Activated naive CD4-positive, alpha-beta T cell treated with anti-CD3 and anti-CD28 coated beads, Interleukin-2, amount 50 U/mL, for 24 hours (primary cell): ENCODE results near the gene LHPP.

ENCODE experiments used
- H3K27ac Mint-ChIP-seq: one replicate; pipeline ENCODE4 v1.8.0; 2021; ENCODE audit warnings: mild to moderate bottlenecking, mixed read lengths
- H3K27me3 Mint-ChIP-seq: one replicate; pipeline ENCODE4 v1.8.0; 2021; ENCODE audit warnings: mixed read lengths
- H3K36me3 Mint-ChIP-seq: one replicate; pipeline ENCODE4 v1.8.0; 2021; ENCODE audit warnings: mixed read lengths
- H3K4me1 Mint-ChIP-seq: one replicate; pipeline ENCODE4 v1.8.0; 2021; ENCODE audit warnings: mixed read lengths
- H3K4me3 Mint-ChIP-seq: one replicate; pipeline ENCODE4 v1.8.0; 2021; ENCODE audit warnings: mild to moderate bottlenecking, mixed read lengths
- H3K9me3 Mint-ChIP-seq: one replicate; pipeline ENCODE4 v1.8.0; 2021; ENCODE audit warnings: mixed read lengths

The LHPP gene

DNA sequence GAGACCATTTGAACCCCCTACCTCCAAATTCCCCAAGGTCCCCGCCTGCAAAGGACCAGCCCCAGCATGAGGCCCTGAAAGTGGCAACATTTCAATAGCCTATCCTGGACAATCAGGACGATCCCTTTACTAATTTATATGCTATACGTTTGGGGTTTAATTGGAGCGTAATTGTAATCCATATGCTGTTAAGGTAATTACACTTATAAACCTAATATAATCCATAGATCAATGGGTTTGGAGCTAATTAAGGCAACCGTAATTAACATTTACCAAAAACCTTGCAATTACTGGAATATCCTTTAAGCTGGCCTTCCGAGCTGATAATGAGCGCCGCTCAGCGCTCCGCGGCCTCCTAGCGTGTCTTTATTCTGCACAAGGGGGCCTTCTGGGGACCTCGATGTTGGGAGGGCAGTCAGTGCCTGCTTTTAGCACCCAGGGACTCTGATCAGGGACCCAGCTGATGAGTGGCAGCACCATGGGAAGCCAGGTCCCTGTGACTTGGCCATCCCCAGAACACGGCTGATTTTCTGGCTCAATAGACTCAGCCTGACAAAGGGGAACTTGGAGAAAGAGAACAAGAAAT, 91.2 kb downstream of the LHPP start:
- H3K27me3 Mint-ChIP-seq = no peaks in the 10 kb centered on the region
- H3K4me1 Mint-ChIP-seq = no peaks in the 10 kb centered on the region
- no peaks in the 10 kb centered on the region for H3K9me3 Mint-ChIP-seq
- H3K4me3 Mint-ChIP-seq = no peak overlapping the region
- peaks cover 1% of the 10 kb centered on the region for H3K36me3 Mint-ChIP-seq
- H3K27ac Mint-ChIP-seq = no peak overlapping the region

DNA sequence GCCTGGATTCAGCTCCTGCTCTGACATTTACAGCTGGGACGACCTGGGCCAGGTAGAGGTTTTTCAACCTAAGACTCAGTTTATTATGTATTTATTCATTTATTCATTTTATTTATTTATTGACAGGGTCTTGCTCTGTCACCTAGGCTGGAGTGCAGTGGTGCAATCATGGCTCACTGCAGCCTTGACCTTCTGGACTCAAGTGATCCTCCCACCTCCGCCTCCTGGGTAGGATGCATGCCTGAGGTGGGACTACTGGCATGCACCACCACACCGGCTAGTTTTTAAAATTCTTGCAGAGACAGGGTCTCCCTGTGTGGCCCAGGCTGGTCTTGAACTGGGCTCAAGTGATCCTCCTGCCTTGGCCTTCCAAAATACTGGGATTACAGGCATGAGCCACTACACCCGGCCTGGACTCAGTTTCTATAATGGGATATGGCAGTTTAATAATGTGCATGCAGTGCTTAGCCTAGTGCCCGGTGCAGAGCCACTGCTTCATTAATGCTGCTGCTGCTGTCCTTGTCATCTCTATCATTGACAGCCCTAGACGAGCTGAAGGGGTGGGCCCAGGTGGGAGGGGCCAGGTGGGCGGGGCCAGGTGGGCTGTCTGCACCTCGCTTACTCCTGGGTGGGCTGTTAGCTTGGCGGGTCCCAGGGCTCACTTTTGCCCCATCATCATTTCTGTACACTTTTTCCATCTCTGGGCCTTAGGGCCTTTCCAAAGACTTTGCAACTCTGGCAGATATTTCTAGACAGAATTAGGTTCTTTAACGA, 92.6 kb downstream of the LHPP start:
- Mint-ChIP-seq H3K4me1 (no peaks in the 10 kb centered on the region), H3K36me3 (peaks cover 1% of the 10 kb centered on the region), H3K9me3 (no peaks in the 10 kb centered on the region), H3K27ac (no peak overlapping the region), H3K27me3 (no peaks in the 10 kb centered on the region), H3K4me3 (no peak overlapping the region)

DNA sequence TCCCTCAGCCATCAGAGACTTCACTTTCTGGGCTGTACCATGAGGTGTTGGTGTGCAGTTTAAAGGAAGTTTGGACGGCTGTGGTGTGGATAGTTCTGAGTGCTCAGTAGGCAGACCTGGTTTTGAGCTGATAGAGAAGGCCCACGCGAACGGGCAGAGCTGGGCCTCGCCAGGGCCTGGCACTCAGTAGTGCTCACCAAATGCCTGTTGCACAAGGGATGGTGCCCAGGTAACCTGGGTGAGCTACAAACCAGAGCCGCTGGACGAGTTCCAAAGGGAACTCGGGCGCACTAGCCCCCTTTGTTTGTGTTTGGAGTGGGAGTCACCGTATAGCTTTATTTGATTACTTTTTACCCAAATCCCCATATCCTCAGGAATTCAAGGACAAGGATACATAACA, 95.5 kb downstream of the LHPP start:
- Mint-ChIP-seq H3K36me3 (peaks cover 8% of the 10 kb centered on the region), H3K27ac (no peak overlapping the region), H3K9me3 (no peaks in the 10 kb centered on the region), H3K4me3 (no peak overlapping the region), H3K27me3 (no peaks in the 10 kb centered on the region), H3K4me1 (no peaks in the 10 kb centered on the region)

DNA sequence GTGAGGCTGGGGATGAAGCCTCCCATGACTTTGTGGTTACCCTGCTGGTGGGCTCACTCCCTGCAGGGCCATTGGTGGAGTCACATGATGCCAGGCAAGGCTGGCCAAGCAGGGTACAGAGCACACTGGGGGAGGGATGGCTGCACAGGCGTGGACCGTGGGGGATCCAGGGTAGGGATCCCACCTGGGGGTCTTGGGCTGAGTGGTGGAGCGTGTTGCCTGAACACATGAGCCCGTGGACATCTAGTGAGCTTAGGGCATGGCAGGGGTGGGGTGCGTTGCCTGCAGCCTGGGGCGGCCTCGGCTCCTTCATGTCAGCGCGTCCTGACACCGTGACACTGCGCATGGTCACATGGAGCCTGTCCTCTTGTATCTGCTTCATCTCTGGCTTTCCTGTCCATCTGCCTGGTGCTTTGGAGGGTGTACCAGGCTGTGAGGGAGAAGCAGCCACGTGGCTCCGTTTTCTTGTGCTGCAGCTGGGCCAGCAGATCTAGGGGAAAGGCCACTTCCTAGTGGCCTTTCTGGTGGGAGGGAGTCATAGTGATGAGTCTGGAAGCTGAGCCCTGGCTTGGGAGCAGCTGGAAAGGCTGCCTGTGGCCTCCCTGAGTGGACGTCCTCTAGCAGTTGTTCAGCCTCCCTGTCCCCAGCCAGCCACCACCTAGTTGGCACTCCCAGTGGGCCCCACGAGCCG, 96.2 kb downstream of the LHPP start:
- Mint-ChIP-seq H3K27me3 (no peaks in the 10 kb centered on the region), H3K4me3 (no peak overlapping the region), H3K36me3 (peaks cover 8% of the 10 kb centered on the region), H3K27ac (no peak overlapping the region), H3K4me1 (no peaks in the 10 kb centered on the region), H3K9me3 (no peaks in the 10 kb centered on the region)

DNA sequence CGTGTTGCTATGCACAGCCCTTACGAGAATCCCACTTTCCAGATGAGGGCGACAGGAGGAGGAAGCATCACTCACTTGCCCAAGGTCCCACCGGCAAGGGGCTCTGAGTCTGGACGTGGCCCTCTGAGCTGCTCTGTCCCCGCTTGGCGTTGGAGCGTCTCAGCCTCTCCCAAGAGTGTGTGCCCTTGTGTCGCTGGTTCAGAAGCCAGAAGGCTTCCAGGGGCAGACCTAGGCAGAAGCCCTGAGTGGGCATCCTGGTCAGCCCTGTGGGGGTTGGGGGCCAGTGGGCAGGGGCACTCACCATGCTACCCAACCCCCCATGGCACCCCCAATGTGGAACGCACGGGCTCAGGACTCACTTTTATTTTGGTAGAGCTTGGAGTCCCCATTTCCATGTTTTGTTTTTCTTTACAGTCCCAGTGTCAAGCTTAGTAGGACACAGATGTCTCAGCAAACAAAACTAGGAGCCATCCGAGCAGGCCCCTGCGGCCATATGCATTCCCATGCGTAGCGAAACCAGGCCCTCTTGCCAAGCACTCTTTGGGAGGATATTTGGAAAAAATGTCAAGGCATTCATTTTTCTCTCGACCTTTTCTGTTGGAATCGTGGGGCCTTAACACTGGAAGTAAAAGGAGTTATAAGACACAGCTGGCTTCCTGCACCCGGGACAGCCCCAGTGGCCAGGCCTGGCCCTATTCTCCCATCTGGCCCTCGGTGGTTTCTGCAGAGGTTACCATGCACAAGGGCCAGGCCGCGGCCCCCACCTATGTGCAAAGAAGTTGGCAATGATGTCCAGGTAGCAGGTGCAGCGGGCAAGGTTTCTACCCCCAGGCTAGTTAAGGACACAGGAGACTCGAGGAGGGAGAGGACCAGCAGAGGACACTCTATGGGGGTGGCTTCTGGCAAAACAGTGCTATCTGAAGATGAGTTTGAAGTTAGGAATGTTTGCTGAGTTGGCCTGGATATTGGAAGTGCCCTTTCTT, 97.0 kb downstream of the LHPP start:
- Mint-ChIP-seq H3K27ac (no peak overlapping the region), H3K27me3 (no peaks in the 10 kb centered on the region), H3K4me3 (no peak overlapping the region), H3K36me3 (peaks cover 8% of the 10 kb centered on the region), H3K4me1 (no peaks in the 10 kb centered on the region), H3K9me3 (no peaks in the 10 kb centered on the region)

DNA sequence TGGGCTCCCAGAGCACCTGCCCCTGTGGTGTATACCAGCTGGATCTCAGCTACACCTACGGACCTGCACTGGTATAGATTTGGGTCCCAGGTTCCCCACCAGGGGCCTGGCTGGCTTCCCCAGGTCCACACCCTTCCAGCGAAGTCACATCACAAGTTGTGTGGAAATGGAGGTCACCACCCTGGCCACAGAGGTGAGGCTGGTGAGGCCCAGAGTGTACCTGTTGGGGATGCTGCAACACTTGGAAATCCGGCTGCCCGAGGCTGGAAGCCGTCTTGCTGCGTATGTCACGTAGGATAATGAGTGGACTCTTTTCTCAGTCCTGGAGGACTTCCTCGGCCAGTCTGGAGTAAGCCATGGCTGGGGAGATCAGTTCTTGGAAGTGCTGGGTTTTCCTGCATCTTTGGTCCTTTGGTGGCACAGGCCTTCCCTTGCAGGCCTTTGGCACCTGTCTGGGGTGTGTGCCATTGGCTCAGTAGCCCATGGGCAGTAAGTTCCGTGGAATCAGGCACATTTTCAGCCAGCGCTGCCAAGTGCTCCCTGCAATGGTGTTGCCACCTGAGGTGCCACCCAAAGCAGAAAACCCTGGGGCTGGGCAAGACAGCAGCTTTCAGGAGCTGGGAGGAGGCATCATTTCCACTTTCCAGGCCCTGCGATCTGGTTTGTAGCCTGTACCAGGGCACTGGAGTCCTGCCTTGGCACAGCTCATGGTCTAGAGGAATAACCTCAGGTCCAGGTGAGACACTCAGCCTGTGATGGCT, 97.9 kb downstream of the LHPP start:
- Mint-ChIP-seq H3K9me3 (no peaks in the 10 kb centered on the region), H3K27ac (no peak overlapping the region), H3K4me1 (no peaks in the 10 kb centered on the region), H3K4me3 (no peak overlapping the region), H3K27me3 (no peaks in the 10 kb centered on the region), H3K36me3 (peaks cover 8% of the 10 kb centered on the region)

DNA sequence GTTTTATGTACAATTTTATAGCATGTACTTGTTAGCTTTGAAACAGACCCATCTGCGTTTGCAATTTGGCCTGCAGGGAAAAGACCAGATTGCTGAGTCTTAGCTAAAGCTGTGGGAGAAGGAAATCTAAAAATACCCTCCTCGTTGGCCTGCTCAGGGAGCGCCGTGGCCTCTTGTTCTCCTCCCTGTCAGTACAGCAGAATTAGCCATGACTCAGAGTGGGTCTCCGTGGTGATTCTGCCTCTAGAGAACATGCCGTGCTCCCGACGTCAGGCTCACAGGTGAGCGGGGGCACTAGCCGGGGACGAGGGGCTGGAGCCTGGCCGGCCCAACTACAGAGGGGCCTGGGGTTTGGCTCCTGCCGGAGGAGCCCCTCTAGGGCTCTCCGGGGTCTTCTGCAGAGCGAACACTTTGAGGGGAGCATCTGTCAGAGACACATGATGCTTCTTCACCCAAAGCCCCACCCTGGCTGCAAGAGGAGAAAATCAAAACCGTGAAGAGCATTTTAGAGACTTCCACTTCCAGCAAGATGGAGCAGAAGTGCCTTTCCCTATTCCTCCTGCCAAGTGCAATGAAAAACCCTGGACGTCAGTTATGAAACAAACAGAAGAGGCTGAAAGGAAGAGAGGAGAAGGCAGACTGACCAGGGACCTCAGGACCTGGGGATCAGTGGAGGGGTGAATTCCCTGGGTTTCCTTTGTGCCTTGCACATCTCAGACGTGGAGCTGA, 98.9 kb downstream of the LHPP start:
- no peaks in the 10 kb centered on the region for H3K9me3 Mint-ChIP-seq
- H3K4me3 Mint-ChIP-seq = no peak overlapping the region
- H3K27ac Mint-ChIP-seq = no peak overlapping the region
- H3K4me1 Mint-ChIP-seq = no peaks in the 10 kb centered on the region
- H3K36me3 Mint-ChIP-seq = peaks cover 8% of the 10 kb centered on the region
- H3K27me3 Mint-ChIP-seq = no peaks in the 10 kb centered on the region

DNA sequence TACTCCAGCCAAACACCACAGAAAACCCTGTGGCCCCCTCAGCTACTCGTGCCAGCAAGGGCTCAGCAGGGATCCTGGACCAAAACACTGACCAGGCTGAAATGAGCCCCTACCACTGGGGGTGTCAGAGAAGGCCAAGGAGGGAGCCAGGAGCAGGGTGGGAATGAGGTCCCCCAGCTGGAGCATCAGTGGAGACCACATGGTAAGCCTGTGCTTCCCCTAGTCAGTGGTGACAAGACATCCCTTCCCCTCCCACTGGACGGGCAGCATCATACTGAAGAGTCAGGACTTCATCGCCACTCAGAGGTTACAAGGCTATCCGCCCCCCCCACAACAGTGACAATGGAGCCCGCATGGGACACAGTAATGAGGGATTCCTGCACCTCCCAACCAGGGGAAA, 99.6 kb downstream of the LHPP start:
- Mint-ChIP-seq H3K4me3 (no peak overlapping the region), H3K27ac (no peak overlapping the region), H3K36me3 (peaks cover 8% of the 10 kb centered on the region), H3K27me3 (no peaks in the 10 kb centered on the region), H3K9me3 (no peaks in the 10 kb centered on the region), H3K4me1 (no peaks in the 10 kb centered on the region)

DNA sequence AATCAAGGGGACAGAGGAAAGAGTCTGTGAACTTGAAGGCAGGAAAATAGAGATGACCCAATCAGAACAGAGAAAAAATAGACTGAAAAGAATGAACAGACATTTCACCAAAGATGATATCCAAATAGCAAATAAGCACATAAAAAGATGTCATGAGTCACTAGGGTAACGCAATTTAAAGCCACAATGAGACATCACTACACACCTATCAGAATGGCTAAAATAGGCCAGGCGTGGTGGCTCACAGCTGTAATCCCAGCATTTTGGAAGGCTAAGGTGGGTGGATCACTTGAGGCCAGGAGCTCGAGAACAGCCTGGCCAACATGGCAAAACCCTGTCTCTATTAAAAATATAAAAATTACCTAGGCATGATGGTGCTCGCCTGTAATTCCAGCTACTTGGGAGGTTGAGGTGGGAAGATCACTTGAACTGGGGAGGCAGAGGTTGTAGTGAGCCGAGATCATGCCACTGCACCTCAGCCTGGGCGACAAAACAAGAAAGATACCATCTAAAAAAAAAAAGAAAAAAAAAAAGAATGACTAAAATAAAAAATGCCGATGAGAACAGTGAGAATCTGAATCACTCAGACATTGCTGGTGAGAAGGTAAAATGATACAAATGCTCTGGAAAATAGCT, 100.9 kb downstream of the LHPP start:
- Mint-ChIP-seq H3K27ac (no peak overlapping the region), H3K9me3 (no peaks in the 10 kb centered on the region), H3K36me3 (peaks cover 6% of the 10 kb centered on the region), H3K27me3 (no peaks in the 10 kb centered on the region), H3K4me3 (no peak overlapping the region), H3K4me1 (no peaks in the 10 kb centered on the region)

DNA sequence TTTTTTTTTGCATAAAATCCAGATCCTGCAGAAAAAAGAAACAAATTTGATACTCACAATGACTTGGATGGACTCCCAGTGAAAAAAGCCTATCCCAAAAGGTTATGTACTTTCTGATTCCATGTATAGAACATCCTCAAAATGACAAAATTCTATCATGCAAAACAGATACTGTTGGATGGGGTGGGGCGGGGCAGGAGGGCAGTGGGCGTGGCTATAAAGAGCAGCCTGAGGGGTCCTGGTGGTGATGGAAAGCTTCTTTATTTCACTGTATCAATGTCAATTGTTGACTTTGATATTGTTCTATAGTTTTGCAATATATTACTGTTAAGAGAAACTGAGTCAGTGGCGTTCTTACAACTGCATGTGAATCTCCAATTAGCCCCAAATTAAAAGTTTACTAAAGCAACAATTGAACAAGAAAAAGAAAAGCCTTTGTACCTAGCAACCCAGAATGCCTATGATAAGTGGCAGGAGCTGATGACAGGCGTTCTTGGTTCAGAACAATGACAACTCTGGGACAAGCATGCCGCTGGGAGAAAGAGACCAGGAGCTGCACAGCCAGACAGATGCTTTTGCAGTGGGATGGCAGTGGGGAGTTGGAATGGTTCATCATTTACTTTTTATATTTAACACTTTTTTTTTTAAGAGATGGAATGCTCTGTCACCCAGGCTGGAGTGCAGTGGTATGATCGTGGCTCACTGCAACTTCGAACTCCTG, 101.9 kb downstream of the LHPP start:
- H3K36me3 Mint-ChIP-seq = peaks cover 6% of the 10 kb centered on the region
- no peak overlapping the region for H3K27ac Mint-ChIP-seq
- H3K4me3 Mint-ChIP-seq = no peak overlapping the region
- no peaks in the 10 kb centered on the region for H3K9me3 Mint-ChIP-seq
- H3K27me3 Mint-ChIP-seq = no peaks in the 10 kb centered on the region
- no peaks in the 10 kb centered on the region for H3K4me1 Mint-ChIP-seq

DNA sequence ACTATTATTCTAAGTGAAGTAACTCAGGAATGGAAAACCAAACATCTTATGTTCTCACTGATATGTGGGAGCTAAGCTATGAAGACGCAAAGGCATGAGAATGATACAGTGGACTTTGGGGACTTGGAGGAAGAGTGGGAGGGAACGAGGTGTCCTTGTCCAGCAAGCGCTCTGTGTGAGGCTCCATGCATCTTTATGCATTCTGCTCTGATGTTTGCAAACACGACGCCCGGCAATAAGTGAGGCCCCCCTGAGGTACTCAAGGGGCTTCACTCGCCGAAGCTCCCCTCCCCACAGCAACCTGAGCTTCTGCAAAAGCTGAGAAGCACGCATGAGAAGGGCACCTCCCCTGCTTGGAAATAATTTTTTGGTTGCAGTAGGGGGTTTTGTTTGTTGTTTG, 103.3 kb downstream of the LHPP start:
- no peak overlapping the region for H3K4me3 Mint-ChIP-seq
- H3K4me1 Mint-ChIP-seq = no peaks in the 10 kb centered on the region
- H3K36me3 Mint-ChIP-seq = peaks cover 6% of the 10 kb centered on the region
- no peak overlapping the region for H3K27ac Mint-ChIP-seq
- H3K27me3 Mint-ChIP-seq = no peaks in the 10 kb centered on the region
- no peaks in the 10 kb centered on the region for H3K9me3 Mint-ChIP-seq

DNA sequence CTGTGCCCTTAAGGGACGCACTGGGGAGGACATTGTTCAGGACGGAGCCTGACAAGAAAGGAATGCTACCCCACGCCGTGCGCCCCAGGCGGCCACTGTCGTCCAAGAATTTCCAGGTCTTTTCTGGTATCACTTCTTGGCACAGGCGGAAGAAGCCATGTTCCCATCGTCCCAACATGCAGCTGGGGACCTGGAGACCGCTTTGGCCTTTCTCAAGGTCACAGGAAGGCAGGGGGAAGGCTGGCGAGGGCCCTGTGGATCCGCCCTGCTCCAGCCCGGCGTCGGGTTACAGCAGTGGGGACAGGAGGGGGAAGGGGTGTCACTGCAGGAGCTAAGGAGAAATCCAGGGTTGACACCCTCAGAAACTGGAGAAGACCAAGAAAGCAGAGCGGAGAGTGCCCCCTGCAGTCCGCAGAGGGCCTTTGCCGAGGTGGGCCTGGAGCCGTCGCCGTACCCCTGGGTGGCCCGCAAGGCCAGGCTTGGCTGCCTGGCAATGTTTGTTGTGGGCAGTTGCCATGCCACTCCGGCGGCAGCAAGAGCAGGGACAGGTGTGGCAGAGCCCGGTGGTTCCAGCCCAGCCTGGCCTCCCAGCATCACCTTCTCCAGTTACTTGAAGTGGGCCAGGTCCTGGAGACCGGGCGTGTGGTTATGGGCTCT, 104.1 kb downstream of the LHPP start:
- Mint-ChIP-seq H3K4me3 (no peak overlapping the region), H3K36me3 (peaks cover 4% of the 10 kb centered on the region), H3K9me3 (no peaks in the 10 kb centered on the region), H3K27me3 (no peaks in the 10 kb centered on the region), H3K27ac (no peak overlapping the region), H3K4me1 (no peaks in the 10 kb centered on the region)

DNA sequence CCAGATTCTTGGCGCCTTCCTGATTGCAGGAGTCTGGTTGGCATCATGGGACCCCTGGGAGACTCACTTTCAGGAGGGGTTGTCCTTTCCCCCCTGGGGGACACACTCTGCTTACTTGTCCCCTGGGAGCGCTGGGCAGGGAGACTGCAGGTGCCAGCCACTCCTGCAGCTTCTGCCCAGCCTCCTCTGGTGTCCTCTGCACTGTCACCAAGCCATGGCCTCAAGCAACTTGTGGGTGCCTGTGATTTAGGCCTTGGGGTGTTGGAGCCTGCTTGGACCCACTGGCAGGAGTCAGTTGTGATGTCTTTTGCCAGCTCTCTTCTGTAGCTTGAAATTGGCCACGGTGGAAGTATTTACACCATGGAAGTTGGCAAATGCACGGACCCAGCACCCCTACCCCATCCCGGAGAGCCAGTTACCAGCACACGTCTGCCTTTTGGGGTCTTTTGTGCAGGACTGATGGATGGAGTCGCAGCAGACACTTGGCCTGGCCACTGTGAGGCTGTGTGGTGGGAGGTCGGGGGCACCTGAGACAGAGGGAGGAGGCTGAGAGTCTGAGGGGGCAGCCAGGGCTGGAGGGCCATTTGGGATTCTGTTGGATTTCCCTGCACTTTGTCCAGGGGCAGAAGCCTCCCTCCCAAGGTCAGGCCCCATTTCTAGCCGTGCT, 104.7 kb downstream of the LHPP start:
- no peaks in the 10 kb centered on the region for H3K9me3 Mint-ChIP-seq
- peaks cover 4% of the 10 kb centered on the region for H3K36me3 Mint-ChIP-seq
- no peak overlapping the region for H3K27ac Mint-ChIP-seq
- no peaks in the 10 kb centered on the region for H3K27me3 Mint-ChIP-seq
- no peak overlapping the region for H3K4me3 Mint-ChIP-seq
- no peaks in the 10 kb centered on the region for H3K4me1 Mint-ChIP-seq
